Measurements from ENCODE around the gene HDAC10.

HDAC10 gene

GRCh38 chr22:50246242-50247175 is 4.6 kb downstream of the HDAC10 start:
- no peaks in the 10 kb centered on the region for H4K20me1 ChIP-seq (ENCODE audit: insufficient read depth, low read length)
- H3K79me2 ChIP-seq (ENCODE audit: low read length), result peaks cover 42% of the 10 kb centered on the region
- H3K4me2 ChIP-seq (ENCODE audit: low read length), result peak overlapping the region; percentile 93; the same call in 1 of the 2 replicates
- no peaks in the 10 kb centered on the region for H3K9me3 ChIP-seq (ENCODE audit: insufficient read depth, low read length)
- H2AFZ ChIP-seq (ENCODE audit: low read depth, low read length), result no peak overlapping the region
- no peak overlapping the region for H3K27ac ChIP-seq (ENCODE audit: low read length)
- no peaks in the 10 kb centered on the region for H3K27me3 ChIP-seq (ENCODE audit: low read depth, low read length)
- H3K4me3 ChIP-seq (ENCODE audit: low read length), result peak overlapping the region; percentile 91; the same call in 1 of the 2 replicates
- H3K36me3 ChIP-seq (replicated peaks; ENCODE audit: low read depth, low read length), result peaks cover 3% of the 10 kb centered on the region
- peaks cover 22% of the 10 kb centered on the region for H3K4me1 ChIP-seq (ENCODE audit: low read length)
- TF ChIP-seq CTCF (IDR thresholded peaks at IDR 0.05; ENCODE audit: low read depth, low read length) (no peak), EZH2phosphoT487 (IDR thresholded peaks at IDR 0.05; ENCODE audit: low read depth) (no peak)
- no peak overlapping the region for H3K9ac ChIP-seq (ENCODE audit: low read length)

GRCh38 chr22:50245214-50246072 is 5.6 kb downstream of the HDAC10 start:
- Histone ChIP-seq H3K79me2 (ENCODE audit: low read length) (peaks cover 49% of the 10 kb centered on the region), H3K4me1 (ENCODE audit: low read length) (peaks cover 20% of the 10 kb centered on the region), H3K27ac (ENCODE audit: low read length) (peak overlapping the region; percentile 66), H2AFZ (ENCODE audit: low read depth, low read length) (no peak overlapping the region), H3K4me2 (ENCODE audit: low read length) (peak overlapping the region; percentile 93), H3K27me3 (ENCODE audit: low read depth, low read length) (no peaks in the 10 kb centered on the region), H3K4me3 (ENCODE audit: low read length) (peak overlapping the region; percentile 91), H3K9me3 (ENCODE audit: insufficient read depth, low read length) (no peaks in the 10 kb centered on the region), H3K36me3 (replicated peaks; ENCODE audit: low read depth, low read length) (peaks cover 3% of the 10 kb centered on the region), H4K20me1 (ENCODE audit: insufficient read depth, low read length) (no peaks in the 10 kb centered on the region), H3K9ac (ENCODE audit: low read length) (peak overlapping the region; percentile 82)
- no peak for TF ChIP-seq EZH2phosphoT487 (IDR thresholded peaks at IDR 0.05; ENCODE audit: low read depth)
- no peak for TF ChIP-seq CTCF (IDR thresholded peaks at IDR 0.05; ENCODE audit: low read depth, low read length)

GRCh38 chr22:50244420-50245213 is 6.4 kb downstream of the HDAC10 start, which contains the start of gene TUBGCP6:
TSS of gene TUBGCP6 (minus strand) at chr22:50245023. CDS start at chr22:50244459, 564 bp downstream.
- H4K20me1 ChIP-seq (ENCODE audit: insufficient read depth, low read length), result no peaks in the 10 kb centered on the region
- H3K4me3 ChIP-seq (ENCODE audit: low read length), result peak within 1 kb of the TSS; percentile 91
- peaks cover 3% of the 10 kb centered on the region for H3K36me3 ChIP-seq (replicated peaks; ENCODE audit: low read depth, low read length)
- H3K27me3 ChIP-seq (ENCODE audit: low read depth, low read length), result no peaks in the 10 kb centered on the region
- H3K4me1 ChIP-seq (ENCODE audit: low read length), result peaks cover 15% of the 10 kb centered on the region
- H3K9me3 ChIP-seq (ENCODE audit: insufficient read depth, low read length), result no peaks in the 10 kb centered on the region
- peaks cover 58% of the 10 kb centered on the region for H3K79me2 ChIP-seq (ENCODE audit: low read length)
- H3K4me2 ChIP-seq (ENCODE audit: low read length), result peak within 1 kb of the TSS; percentile 99
- TF ChIP-seq CTCF (IDR thresholded peaks at IDR 0.05; ENCODE audit: low read depth, low read length) (no peak), EZH2phosphoT487 (IDR thresholded peaks at IDR 0.05; ENCODE audit: low read depth) (no peak)
- H2AFZ ChIP-seq (ENCODE audit: low read depth, low read length), result peak within 1 kb of the TSS; percentile 51; the same call in 1 of the 2 replicates
- H3K9ac ChIP-seq (ENCODE audit: low read length), result peak within 1 kb of the TSS; percentile 82
- peak within 1 kb of the TSS; percentile 66 for H3K27ac ChIP-seq (ENCODE audit: low read length)

Measured in OCI-LY3 (cell line).